GM18508 (cell line): ENCODE data around the gene OR2T11.
"Not testable (repeated sequence)": the region's sequence is repeated elsewhere in the genome, so short reads cannot be mapped to it uniquely, and the experiment has no call there.

ENCODE experiments used
- ATAC-seq: cut with Tn5 transposase; IDR thresholded peaks from one replicate; pipeline ENCODE4 v1.9.1; 2021; ENCODE audit warnings: moderate number of reproducible peaks; ENCODE audit not compliant: insufficient read depth, unreplicated experiment

OR2T11 gene, protein sequence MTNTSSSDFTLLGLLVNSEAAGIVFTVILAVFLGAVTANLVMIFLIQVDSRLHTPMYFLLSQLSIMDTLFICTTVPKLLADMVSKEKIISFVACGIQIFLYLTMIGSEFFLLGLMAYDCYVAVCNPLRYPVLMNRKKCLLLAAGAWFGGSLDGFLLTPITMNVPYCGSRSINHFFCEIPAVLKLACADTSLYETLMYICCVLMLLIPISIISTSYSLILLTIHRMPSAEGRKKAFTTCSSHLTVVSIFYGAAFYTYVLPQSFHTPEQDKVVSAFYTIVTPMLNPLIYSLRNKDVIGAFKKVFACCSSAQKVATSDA

GRCh38 chr1:248634991-248635390 is at the start of gene OR2T11:
TSS of gene OR2T11 (minus strand) at chr1:248635091. CDS start at chr1:248627128, 7,963 bp downstream.
- not testable (repeated sequence) for ATAC-seq

DNA sequence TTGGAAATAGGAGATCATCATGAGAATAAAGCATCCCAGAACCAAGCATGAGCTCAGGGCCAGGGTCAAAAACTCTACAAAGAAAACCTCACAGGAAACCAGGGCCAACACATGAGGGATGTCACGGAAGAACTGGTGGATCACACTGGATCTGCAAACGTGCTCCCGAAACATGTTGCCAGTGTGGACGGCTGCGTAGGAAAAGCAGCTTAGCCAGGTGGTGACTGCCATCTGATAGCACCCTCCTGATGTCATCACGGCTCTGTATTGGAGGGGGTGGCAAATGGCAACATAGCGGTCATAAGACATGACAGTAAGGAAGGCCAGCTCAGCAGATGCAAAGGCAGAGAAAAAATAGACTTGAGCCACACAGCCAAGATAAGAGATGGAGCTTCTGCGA is 46.8 kb upstream of the OR2T11 start:
- no peak for ATAC-seq

GRCh38 chr1:248670003-248670402 is 35.1 kb upstream of the OR2T11 start:
- no peak for ATAC-seq

- ATAC-seq = peak; percentile 93
Observed at GRCh38 chr1:248663453-248664328, 28.8 kb upstream of the OR2T11 start.

DNA sequence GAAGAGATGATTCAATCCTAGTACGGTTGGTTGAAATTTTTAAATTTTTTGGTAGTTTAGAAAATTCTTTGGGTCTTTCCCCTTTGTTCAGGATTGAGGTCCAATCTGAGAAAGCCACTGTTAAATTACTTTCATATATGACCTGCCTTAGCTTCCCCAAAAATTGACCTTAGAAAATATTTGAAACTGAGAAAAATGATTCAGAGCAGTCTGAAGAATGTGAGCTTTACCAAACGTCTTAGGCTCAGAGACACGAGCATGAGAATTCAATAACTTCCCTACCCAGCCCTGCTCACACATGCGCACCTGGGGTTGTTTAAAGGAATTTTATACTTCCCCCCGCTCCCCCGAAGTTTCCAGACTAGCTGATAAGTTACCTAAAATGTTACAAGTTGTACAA is 21.9 kb upstream of the OR2T11 start:
- peak; percentile 35 for ATAC-seq

GRCh38 chr1:248655354-248655753 is 20.5 kb upstream of the OR2T11 start, which contains the start of gene OR2T27:
TSS of gene OR2T27 (minus strand) at chr1:248655528. CDS start at chr1:248650884, 4,644 bp downstream.
- ATAC-seq = peak; percentile 34

DNA sequence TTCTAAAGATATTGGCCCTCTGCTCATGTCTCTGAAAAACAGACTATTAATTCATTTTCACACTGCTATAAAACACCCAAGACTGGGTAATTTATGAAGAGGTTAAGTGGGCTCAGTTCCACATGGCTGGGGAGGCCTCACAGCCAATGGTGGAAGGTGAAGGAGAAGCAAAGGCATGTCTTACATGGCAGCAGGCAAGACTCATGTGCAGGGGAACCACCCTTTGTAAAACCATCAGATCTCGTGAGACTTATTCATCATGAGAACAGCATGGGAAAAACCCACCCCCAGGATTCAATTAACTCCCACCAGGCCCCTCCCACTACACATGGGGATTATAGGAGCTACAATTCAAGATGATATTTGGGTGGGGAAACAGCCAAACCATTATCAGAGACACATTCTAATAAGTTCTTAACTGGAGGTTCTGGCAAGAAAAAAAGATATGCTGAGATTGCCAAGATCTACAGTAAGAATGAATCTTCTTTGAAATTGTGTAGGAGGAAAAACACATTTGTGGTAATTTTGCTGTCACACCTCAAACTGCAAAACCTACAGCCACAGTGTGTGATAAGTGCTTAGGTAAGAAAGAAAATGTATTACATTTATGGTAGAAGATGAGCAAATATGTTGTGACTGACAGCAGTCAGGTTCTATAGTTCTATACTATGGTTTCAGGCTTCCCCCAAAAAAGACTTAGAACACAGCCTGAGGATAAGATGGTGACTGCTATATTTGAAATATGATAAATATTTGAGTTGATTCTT is 14.1 kb upstream of the OR2T11 start:
- not testable (repeated sequence) for ATAC-seq

- not testable (repeated sequence) for ATAC-seq
Observed at GRCh38 chr1:248645178-248645577, 10.3 kb upstream of the OR2T11 start, which contains the start of gene OR2T35. TSS of gene OR2T35 (minus strand) at chr1:248645278. CDS start at chr1:248639258, 6,020 bp downstream.

DNA sequence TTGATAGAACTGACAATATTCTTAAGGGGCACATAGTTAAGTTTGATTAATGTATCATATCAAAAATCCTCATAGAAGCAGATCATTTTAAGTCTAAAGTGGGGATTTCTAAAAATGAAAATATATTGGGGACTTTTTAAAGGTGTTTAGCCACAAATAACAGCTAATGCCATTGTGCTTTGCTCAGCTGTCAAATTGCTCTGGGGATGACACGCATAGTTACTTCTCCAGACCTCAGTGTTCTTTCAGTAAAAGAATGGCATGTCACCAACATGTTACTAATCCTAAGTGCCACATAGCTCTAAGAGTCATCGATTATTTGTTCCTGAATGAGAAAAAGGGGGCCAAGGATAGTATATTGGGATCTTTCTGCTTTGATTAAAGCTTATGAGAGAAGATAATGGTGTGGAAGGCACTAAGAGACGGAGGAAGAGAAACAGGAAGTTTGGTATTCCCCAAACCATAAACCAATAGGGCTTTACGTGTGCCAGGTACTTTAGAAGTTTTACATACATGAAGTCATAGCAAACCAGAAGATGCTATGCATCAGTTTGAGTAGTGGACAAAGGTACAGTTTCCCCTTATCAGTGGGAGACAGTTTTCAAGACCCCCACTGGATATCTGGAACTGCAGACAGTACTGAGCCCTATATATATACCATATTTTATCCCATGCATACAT is 8.2 kb upstream of the OR2T11 start:
- peak; percentile 59 for ATAC-seq

DNA sequence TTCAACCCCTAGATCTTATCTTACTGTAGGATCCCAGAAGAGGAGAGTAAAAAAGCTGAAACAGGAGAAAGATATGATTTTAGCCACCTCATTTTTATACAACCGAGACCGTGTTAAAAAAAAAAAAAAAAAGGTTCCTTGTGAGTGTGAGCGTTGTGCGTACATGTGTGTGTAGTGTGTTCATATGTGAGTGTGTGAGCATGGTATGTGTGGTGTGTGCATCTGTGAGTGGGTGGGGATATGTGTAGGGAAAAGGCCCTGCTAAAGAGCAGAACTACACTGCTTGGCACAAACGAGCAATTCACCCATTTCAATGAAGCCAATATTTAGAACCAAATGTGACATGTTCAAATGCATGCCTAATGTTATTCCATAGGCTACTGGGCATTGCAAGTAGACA is 6.7 kb upstream of the OR2T11 start:
- ATAC-seq = peak; percentile 10

GRCh38 chr1:248640906-248641305 is 6.0 kb upstream of the OR2T11 start:
- ATAC-seq = peak; percentile 25

- peak; percentile 27 for ATAC-seq
Observed at GRCh38 chr1:248639652-248640051, 4.8 kb upstream of the OR2T11 start.

DNA sequence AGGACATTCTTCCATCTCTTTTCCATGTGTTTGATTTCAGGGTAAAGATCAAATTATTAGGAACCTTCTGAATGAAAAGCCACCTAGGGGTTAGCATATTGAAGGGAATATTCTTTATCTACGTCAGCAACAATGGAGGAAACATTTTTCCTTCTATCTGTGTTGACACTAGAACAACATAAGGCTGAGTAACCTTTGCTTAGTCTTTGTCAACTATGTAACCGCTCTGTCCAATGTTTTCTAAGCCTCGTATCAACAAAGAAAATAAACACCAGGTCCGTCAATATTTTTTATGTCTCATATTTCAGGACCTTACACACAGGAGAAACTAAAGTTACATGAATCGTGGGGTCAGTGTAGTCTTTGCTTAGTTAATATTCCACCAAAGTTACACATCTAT is 1.7 kb upstream of the OR2T11 start:
- not testable (repeated sequence) for ATAC-seq

- ATAC-seq = no peak
Observed at GRCh38 chr1:248631354-248632008, 3.4 kb downstream of the OR2T11 start.

- no peak for ATAC-seq
Observed at GRCh38 chr1:248630551-248630950, 4.3 kb downstream of the OR2T11 start.

DNA sequence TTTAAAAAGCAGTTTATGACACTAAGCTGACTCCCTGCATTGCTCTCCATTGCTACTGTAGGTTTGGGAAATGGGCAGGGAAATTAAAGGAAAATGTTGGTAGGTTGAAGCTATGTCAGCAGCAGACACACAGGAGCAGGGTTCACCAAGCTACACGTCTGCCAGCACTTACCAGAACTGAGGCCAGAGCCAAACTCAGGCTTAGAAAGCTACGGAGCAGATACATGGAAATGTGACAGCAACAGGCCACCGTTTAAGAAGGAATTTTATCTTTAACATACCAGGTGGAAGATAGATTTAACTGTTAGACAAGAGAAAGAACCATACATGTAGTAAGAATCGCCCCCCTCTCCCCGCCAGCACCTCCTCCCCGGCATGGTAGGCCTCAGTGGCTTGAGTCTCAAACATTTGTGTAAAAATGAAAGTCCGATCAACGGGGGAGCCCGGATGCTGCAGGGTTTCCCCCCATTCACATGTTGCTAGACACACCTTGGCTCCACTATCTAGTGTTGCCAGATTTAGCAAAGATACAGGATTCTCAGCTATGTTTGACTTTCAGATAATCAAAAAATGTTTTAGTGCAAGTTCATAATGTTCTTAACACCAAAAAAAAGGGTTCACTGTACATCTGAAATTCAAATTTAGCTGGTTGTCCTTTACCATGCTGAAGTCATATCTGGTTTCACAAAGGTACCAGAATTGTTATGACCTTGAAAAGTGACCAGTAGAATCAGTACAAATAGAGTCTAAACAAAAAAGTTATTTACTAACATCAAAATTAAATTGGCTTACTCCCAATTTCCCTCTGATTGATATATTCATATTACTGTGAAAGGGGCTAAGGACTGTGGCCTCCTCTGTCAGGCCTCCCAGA is 6.7 kb downstream of the OR2T11 start:
- ATAC-seq = no peak

DNA sequence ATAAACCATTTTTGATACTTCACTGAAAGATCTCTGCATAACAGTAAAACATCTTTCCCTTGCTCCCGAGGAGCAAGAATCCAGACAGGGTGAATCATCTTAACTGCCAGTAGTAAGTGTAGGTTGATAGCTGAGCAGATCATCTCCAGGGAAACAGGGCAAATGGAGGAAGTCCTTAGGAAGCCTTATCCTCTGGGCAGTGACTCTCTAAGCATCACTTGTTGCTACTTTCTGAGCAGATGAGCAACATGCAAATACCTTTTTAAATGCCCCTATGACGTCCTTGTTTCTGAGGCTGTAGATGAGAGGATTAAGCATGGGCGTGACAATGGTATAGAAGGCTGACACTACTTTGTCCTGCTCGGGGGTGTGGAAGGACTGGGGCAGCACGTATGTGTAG is 8.9 kb downstream of the OR2T11 start:
- no peak for ATAC-seq

- ATAC-seq = no peak
Observed at GRCh38 chr1:248625166-248625565, 9.7 kb downstream of the OR2T11 start.
